ENCODE measurements around the gene TBC1D5.

- TF ChIP-seq EZH2 (IDR thresholded peaks at IDR 0.05) (no peak), POLR2AphosphoS5 (IDR thresholded peaks at IDR 0.05; ENCODE audit: borderline replicate concordance, low read depth, low read length) (no peak)
Observed at GRCh38 chr3:17288839-17289399, 453.5 kb downstream of the TBC1D5 start.
